Measurements from ENCODE around the gene MORN5.

MORN5 gene

DNA sequence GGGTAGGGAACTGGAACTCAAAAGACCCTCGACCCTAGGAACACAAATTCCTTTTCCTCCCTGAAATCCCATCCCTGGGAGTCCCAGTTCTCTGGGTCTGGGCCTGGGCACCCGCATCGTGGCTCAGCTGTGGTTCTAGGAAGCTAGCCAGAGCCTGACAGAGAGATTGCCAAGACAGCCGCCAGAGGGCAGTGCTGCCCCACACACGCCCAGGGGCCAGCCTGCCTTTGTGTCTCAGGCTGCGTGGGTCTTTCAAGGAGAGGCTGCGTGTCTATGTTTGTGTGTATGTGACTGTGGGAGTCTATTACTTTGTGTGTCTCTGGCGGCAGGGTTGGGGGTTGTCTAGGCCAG lies 34.6 kb upstream of the MORN5 start:
- no peak for DNase-seq

DNA sequence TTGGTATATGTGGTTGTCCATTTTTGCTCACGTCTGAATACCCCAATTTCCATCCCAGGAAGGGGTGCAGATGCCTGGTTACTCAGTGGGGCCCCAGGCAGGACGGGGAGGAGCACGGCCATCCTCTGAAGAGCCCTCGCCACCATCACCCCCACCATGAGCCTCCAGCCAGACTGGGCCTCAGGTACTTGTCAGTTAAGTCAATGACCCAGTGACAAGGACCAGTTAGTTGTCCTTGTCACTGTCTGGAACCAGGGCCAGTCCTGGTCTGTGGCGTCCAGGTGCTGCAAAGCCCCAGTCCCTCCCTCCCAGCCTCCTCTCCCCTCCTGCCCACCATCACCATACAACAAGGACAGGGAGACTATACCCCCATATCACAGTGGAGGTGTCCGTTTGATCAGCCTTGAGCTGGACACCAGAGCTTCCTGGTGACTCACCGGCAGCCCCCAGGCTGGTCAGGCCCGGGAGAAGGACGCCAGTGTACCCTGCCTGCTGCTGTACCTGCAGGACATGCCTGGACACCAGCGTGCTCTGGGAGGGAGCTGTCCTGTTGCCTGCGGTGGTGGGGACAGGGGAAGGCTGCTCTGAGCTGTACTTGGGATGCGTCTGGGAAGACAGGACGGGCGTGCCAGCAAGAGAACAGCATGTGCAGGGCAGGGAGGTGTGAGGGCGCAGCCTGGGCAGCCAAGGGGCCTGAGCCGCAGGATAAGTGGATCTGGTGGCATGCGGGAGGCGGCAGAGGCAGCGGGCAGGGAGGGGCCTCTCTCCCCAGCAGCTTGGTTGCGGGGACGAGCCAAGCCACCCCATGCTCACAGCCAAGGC lies 34.0 kb upstream of the MORN5 start:
- DNase-seq: no peak

GRCh38 chr9:122126331-122127261 lies 33.1 kb upstream of the MORN5 start:
- no peak for DNase-seq

GRCh38 chr9:122127396-122127798 lies 32.3 kb upstream of the MORN5 start:
- DNase-seq: no peak

GRCh38 chr9:122128007-122128968 lies 31.4 kb upstream of the MORN5 start:
- no peak for DNase-seq

GRCh38 chr9:122128969-122129343 lies 30.8 kb upstream of the MORN5 start:
- DNase-seq: no peak

DNA sequence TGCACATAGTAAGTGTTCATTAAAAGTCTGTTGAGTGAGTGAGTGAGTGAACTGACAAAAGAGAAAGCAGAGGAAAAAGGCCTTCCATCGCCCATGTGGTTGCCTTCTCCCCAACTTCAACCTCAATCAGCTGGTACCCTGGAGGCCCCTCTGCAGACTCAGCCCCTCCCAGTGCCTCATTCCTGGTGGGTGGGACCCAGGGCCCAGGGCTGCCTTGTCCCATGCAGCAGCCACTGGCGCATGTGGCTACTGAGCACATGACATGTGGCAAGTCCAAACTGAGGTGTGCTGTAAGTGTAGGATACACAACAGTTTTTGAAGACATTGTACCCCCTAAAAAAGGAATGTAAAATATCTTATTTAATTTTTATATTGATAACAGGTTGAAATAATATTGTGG lies 29.7 kb upstream of the MORN5 start:
- no peak for DNase-seq

- DNase-seq: no peak
Observed at GRCh38 chr9:122130837-122131236, 28.9 kb upstream of the MORN5 start.

DNA sequence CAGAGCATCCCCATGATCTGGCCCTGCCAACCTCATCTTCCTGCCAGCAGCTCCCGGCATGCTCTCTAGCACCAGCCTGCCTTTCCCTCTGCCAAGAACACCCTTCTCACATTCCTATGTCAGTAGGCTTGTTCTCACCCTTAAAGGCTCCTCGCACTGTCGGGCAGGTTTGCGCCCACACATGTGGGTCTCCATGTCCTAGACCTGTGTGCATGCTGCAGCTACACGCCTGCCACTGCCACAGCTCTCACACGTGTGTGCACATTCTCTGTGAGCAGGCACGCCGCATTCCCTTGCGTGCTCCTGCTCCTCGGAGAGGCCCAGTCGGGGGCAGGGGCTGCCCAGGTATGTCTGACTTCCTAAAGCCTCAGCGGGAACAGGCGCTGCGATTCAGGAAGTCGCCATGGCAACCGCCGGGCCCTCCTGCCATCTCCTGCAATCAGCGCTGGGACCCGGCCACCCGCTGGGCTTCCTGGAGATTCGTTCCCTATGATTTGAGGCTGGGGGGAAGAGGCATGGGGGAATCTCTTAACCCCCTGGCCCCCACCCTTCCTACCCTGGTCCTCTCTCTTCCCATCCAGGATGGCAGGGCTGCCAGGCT lies 28.2 kb upstream of the MORN5 start:
- DNase-seq: no peak

DNA sequence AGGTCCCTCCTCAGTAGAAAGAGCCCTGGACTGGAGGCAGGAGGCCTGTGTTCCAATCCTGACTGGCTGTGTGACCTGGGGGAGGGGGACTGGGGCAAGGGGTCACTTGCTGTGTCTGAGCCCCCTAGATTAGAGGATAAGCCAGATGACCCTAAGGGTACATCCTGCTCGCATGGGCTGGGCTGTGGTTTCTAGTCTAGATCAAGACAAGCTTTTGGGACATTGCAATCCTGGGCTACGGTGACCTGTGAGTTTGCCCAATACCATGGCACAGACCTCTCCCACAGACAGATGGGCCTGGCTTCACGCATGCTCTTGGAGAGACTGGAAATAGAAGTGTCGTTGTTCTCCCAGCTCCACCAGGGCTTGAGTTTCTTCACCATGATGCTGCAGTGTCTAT lies 27.2 kb upstream of the MORN5 start:
- no peak for DNase-seq

- DNase-seq: no peak
Observed at GRCh38 chr9:122133263-122133983, 26.3 kb upstream of the MORN5 start.

GRCh38 chr9:122133984-122134535 lies 25.6 kb upstream of the MORN5 start:
- no peak for DNase-seq

DNA sequence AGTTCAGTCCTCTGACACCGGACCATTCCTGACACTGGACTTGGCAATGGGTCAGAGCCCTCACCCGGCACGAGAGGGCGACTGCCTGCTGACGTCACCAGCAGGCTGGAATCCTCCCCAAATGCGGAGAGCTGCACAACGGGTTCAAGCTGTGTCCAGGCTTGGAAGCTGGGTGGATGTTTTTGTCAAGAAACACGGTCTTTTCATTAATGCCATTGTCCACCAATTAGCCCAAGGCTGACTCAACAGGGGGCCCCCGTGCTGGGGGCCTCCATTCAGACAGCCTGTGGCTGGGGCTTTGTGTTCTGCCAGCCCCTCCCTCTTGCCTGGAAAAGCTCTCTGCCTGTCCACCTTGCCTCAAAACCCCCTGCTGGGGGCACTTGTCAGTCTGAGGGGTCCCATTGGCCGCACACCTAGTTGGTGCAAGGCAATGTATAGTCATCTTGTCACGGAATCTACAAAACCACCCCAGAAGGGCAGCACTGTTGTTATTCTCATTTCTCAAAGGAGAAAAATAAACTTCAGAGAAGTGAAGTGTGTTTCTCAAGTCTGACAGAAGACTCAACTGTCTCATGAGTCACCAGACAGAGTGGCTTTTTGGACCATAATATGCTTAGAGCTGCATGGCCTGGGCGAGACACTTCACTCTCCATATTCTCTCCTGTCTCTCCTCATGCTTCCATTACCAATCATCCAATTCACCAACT lies 24.7 kb upstream of the MORN5 start:
- DNase-seq: no peak

GRCh38 chr9:122135529-122135859 lies 24.2 kb upstream of the MORN5 start:
- no peak for DNase-seq

DNA sequence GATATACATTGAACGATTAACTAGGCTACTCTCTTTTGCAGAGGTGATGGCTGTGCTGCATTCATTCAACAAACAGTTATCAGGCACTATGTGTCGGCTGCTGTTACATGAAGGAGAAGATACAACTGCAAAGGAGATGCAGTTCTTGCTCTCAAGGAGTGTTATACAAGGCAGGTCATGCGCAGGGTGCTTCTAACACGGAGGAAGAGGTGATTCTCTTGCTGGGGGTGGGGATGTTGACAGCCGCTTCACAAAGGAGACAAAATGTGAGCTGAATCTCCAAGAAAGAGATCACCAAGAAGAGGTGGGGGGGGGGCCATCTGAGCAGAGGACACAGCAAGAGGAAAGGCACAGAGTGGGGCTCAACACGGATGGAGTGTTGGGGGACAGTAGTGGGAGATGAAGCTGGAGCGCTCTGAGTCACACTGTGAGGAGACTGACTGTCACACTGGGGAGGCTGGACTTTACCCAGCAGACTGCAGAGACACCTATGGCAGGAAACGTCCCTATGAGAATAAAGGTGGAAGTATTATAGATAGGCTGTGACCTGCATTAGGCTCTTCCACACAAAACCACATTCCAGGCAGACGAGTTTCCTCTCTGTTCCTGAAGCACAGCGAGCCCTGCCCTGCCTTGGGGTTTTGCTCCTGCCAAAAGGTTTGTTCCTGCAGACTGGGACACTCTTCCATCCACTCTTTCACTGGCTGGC lies 21.0 kb upstream of the MORN5 start:
- DNase-seq: no peak

DNA sequence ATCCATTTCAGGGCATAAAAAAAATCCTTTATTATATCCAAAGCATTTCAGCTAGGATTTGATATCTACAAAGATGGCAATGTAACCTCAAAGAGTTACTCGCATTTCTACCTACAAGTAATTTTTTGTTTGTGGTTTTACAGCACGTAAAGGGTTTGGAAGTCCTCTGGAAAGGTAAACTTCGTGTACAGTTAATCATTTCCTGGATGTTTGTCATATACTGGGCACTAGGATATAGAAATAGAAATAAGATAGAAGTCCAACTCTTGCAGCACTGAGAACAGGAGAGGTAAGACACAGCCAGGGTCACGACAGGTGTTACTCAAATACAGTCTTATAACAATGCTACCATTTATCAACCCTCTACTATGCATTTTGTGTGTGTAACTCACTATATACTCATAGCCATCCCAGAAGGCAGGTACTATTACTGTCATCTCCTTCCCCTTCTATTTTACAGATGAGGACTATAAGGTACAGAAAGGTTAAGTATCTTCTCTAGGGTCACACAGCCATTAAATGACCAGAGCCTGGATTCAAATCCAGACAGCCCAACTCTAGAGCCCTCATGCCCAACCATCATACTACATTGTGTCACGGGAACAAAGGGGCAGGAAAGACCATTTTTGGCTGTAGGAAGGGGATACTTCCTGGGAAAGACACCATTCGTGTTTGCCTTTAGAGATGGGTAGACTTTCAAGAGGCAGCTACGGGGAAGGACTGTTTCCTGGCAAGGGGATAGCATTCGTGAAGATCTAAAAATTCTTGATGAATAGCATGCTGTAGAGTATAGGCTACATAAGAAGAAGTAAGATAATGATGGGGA lies 19.1 kb upstream of the MORN5 start:
- DNase-seq: no peak

GRCh38 chr9:122141671-122142070 lies 18.0 kb upstream of the MORN5 start:
- no peak for DNase-seq

GRCh38 chr9:122143296-122143695 lies 16.4 kb upstream of the MORN5 start:
- DNase-seq: no peak

DNA sequence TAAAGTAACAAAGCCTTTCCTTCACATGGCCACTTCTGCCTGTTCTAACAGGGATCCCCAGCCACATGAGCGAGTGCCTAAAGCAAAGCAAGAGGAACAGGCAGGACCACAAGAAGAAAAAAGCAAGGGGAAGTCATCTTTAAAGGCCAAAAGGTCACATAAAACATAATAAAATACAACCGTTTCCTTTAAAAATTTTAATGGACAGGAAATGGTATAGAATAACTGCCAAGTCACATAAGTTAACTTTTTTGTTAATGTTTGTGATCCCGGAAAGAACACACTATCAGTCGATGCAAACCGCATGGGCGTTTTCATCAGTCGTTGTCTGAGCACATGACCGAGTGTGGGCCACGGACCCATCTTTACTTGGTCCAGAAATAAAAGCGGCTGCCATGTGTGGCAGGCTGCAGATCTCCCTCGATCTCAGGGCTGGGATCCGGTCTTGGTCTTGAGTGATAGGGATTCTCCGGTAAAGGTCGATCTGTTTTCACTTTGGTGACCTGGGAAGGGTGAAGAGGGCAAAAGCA lies 15.8 kb upstream of the MORN5 start:
- no peak for DNase-seq

Measured in NCI-H187 treated with DMSO at 0.1 percent for 48 hours (cell line).